PC-9 (cell line): ENCODE data around the gene CXCL1.

Source experiments
- EZH2 ChIP-seq: fragments of 200-600 bp; sonication (generic); IDR thresholded peaks from 2 replicates; pipeline ENCODE4 v1.8.0; 2017; ENCODE audit warnings: antibody characterized with exemption, low read depth
- TF ChIP-seq, protein P1 (sequence below): fragments of 200-600 bp; sonication (generic); conservative IDR thresholded peaks from 2 replicates; pipeline ENCODE4 v1.6.1; 2017; ENCODE audit warnings: mixed run types, antibody characterized with exemption, mild to moderate bottlenecking, moderate library complexity

GRCh38 chr4:73864365-73864764, 4.8 kb upstream of the CXCL1 start:
- TF ChIP-seq, protein P1, sequence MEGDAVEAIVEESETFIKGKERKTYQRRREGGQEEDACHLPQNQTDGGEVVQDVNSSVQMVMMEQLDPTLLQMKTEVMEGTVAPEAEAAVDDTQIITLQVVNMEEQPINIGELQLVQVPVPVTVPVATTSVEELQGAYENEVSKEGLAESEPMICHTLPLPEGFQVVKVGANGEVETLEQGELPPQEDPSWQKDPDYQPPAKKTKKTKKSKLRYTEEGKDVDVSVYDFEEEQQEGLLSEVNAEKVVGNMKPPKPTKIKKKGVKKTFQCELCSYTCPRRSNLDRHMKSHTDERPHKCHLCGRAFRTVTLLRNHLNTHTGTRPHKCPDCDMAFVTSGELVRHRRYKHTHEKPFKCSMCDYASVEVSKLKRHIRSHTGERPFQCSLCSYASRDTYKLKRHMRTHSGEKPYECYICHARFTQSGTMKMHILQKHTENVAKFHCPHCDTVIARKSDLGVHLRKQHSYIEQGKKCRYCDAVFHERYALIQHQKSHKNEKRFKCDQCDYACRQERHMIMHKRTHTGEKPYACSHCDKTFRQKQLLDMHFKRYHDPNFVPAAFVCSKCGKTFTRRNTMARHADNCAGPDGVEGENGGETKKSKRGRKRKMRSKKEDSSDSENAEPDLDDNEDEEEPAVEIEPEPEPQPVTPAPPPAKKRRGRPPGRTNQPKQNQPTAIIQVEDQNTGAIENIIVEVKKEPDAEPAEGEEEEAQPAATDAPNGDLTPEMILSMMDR = peak; percentile 57; the same call in 1 of the 2 replicates
- TF ChIP-seq EZH2 = no peak
